Hematopoietic multipotent progenitor cell treated with erythropoietin and hydrocortisone succinate and interleukin-3 and kit ligand, for 15 days (in vitro differentiated cells): ENCODE measurements around the gene FBLN5.
"Not testable (repeated sequence)": the region's sequence is repeated elsewhere in the genome, so short reads cannot be mapped to it uniquely, and the experiment has no call there.

Experiments used
- DNase-seq: peaks from one replicate; pipeline ENCODE4 v3.0.0-alpha.2; 2015; ENCODE audit warnings: low spot score

FBLN5 gene

DNA sequence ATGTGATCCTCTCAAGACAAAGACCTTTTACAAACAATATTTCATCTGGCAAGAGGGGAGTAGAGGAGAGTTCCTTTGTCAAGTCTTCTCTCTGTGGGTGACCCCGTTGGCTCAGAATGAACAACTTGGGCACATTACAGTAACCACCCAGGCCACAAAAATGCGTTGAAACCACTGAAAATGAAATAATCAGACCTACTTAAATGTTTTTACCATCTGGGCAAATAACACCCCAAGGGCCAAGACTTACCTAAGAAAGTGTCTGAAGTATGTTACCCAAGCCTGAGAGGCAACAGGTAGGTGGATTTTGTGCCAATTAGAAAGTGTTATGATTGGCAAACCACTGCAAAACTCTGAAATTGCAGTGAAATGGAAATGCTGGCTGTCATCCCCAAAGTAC is 81.4 kb downstream of the FBLN5 start:
- DNase-seq, result no peak

DNA sequence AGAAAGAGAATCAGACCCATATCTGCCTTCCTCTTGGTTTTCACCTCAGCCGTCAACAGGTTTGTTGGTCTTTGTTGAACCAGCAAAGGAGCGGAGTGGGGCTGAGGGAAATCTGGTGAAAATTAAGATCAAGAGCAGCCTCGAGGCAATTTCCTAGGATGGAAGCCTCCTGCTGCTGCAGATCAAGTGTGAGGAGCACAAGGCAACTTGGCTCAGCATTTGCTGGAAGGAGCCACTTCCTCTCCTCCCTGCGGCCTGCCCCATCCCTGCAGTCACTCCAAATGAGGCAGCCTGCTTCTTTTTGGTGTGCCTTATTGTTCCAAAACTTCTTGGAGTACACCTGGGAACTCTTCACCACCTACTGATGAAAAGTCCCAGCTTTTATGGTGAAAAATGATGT is 85.1 kb downstream of the FBLN5 start:
- no peak for DNase-seq

DNA sequence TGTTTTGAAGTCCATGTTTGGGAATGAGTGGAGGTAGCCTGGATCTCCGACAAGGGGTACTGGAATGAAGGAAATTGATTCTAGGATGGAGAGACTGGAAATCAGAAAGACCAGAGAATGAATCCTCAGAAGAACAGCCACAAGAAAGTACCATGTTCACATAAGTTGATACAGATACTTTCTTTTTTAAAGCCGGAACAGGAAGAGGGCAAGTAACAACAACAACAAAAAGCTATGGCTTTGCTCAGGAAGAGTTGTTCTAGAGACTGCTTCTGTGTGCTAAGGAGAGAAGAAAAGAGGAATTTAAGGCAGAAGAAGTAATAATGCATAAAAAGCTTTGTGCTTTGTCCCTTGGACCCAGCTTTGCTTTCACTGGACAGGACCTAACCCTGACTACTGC is 86.4 kb downstream of the FBLN5 start:
- DNase-seq, result no peak

DNA sequence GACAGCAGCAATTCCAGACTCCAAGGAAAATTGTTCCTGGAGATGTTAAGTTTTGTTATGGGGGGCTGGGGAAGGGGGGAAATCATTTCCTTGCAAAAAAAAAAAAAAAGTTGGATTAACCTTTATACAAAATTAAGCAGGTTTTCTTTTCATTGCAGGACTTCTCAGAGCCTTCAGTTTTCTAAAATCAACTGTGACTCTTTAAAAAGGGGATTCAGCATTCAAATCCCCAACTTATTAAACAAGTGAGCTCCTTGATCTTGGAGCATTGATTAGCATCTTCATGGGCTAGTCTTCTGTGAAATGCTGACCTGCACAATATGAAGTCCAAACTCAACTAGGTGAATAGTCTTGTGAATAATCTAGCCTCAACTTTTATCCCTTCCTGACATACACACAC is 87.3 kb downstream of the FBLN5 start:
- DNase-seq, result no peak

DNA sequence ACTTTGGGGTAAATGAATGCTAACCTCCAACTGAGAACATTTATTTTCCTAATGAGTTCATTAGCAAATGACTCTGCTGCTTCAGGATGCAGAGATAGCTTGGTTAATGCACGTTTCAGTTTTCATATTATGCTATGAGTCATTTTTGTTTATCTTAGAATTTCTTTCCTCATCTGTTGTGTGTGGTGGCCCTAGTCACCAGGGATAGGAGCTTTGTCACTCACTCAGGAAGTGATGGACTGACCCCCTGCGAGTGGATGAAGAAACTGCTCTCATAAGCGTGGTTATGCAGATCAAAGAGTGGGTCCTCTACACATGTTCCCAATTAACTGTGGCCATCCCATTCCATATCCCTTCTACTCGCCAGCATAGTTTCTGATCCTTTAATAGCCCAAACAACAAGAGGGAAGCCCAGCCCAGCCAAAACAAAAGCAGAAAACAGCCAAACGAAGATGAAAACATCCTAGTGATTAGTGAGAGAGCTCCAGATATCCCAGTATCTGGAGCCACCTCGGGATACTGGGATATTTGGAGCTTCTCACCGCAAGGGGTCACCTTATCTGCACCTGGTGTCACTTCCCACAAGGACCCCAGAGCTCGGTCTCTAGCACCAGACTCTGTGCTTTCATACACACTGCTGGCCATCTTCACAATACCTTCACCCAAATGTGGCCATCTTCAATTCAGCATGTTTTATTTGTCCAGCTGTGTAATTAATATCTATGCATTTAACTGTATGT is 88.8 kb downstream of the FBLN5 start:
- no peak for DNase-seq

DNA sequence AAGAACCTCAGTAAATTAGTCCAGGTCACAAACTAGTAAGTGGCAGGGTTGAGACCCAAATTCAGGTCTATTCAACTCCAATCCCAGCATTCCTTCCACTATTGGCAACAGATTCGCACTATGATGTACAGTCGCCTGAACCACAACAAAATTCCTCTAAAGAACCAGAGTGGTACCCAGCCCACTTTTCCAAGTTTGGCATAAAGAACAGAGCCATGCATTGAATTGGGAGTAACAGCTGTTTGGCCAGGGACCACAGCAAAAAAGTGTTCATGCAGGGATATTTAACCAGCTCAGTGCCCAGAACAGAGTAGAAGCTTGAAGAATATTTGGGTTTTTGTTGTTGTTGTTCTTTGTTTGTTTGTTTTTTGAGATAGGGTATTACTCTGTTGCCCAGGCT is 89.9 kb downstream of the FBLN5 start:
- no peak for DNase-seq

DNA sequence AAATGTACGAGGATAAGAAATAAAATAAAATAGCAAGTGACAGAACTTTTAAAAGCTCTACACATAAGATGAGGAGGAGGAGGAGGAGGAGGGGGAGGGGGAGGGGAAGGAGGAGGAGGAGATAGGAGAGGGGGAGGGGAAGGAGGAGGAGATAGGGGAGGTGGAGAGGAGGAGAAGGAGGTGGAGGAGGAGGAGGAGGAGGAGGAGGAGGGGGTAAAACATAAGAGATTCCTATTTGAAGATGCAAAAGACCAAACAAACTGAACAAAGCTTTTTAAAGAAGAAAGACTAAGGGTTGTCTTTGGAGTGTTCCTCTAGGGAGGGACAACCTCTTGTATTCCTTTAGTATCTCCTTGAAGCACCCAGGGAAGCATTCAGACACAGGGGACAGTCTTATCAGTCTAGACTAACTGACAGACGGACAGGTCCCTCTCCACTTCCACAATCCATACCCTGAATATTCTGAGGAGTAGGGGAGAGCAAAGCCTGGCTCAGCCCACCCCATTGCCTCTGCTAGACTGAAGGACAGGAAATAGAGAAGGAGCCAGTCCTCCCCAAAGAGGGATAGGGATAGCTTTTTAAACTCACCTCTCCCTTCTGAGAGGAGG is 93.1 kb downstream of the FBLN5 start:
- no peak for DNase-seq

DNA sequence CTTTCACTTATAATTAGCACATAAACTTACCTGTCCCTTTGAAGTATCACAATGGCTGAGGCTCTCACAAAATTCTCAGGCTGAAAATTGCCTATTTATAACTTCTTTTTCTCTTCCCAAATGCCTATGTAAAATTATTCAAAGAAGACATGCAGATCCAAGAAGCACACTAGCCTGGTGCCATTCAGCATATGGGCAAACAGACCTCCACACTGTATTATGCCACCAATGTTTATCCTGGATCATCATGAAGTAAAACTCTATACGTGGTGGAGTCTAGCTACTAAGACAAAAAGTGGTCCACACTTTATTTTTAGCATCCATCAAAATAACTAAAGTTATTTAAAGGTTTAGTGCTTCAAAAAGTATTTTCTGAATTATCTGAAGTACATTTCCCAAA is 95.9 kb downstream of the FBLN5 start:
- no peak for DNase-seq

DNA sequence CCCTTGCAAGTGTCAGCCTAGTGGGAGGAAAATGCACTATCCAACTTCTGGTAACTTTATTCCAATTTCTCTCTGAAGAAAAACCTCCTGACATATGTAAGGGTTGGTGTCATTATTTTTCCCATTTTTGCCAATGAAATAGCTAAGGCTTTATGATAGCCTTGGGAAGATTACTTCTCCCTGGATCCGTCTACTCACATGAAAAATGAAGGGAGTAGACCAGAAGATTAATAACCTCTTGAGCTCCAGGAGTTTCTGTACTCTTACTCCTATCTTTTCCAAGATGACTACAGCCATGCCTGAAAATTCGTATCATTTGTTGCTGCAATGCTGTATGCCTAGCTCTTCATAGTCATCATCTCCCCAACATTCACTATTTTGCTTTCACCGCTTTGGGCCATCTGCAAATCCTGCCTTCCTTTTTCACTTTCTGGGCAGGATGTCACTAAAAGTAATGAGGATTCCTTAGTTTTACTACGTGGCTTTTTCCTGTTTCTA is 98.9 kb downstream of the FBLN5 start:
- DNase-seq, result no peak

DNA sequence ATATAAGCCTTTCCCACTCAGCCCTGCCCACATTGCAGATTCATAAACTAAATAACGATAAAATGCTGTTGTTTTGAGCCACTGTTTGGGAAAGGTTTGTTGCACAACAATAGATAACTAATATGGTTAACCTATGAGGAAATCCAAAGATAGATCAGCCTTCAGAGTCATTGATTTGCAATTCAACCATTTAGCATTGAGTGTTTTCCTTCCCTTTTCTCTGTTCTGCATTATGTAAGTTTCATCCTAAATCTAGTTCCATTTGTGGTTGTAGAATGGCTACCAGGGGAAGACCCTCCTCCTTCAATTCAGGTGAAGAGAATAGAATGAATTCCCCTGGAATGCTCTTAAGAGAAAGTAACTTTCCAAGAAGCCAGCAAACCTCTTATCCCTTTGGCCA is 99.8 kb downstream of the FBLN5 start:
- no peak for DNase-seq

DNA sequence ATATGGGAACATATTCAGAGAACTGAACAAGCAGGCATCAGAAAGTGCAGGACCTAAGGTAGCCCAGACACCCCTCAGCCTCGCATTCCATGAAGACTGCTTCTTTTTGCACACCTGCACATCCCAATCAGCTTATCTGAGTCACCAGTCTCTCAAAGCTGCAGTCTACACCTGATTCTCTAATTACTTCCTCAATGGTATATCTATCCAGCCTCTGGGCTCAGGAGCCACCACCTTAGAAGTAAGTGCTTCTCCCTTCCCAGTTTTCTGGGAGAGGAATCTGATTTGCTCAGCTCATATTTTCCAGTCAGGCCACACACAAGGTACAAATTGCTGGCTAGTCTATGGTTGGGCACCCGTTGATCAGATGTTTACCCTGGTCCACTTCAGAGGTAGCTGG is 101.8 kb downstream of the FBLN5 start:
- DNase-seq, result no peak

DNA sequence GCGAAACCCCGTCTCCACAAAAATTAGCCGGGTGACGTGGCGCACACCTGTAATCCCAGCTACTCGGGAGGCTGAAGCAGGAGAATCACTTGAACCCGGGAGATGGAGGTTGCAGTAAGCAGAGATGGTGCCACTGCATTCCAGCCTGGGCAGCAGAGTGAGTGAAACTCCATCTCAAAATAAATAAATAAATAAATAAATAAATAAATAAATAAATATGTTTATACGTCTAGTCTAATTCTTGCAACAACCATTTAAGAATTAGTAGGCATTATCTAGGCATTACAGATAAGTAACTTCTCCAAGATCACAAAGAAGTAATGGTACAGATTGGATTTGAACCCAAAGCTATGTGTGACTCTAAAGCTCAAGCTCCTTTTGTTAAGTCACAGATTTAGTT is 102.4 kb downstream of the FBLN5 start:
- not testable (repeated sequence) for DNase-seq

DNA sequence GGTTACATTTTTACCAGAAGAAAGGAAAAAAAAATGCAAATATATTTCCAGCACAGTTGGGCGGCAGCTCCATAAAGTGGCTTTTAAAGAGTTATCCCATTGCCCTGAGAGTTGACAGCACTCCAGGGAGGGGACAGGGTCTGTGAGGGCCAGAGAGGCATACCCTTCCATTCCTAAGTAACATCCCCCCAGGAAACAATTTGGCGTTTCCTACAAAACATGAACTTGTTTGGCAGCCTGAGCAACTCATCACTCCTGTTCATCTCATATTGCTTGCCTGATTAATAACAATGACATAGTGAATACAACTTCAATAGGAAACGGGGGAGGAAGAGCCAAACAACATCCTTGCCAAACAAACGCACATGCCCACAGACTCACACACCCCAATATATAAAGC is 103.5 kb downstream of the FBLN5 start:
- no peak for DNase-seq

DNA sequence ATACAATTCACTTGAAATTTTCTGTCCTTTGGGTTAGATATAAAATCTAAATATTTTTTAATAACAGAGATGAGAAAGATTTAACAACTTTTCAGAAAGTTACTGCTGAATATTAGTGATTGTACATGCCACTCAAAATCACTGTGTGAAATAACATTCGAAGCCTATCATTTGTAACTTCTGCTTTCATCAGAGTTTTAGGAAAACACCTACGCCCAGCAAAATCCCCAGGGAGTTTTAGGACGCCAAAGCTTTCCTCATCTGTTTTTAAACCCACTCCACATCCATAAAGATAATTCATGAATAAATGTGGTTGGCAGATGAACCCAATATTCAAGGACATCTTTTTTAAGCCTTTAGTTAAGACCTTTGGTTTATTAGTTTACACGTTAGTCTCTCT is 104.1 kb downstream of the FBLN5 start:
- DNase-seq, result no peak

DNA sequence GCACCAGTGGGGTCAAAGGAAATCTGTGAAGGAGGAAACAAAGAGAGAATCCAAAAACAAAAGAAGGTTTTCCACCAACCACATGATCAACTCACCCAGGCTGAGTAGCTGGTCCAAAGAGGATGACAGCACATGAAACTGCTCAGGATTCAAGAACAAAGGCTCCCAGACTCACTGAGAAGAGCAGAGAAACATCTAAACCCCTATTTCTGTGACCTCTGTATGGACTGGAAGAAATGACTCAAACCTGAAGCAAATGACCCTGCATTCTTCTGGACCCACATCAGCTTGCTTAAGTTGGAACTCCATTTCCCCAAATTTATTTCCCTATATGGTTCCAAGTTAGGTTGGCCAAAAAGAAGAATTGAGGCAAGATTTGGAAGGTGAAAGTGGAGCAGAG is 106.4 kb downstream of the FBLN5 start:
- no peak for DNase-seq

DNA sequence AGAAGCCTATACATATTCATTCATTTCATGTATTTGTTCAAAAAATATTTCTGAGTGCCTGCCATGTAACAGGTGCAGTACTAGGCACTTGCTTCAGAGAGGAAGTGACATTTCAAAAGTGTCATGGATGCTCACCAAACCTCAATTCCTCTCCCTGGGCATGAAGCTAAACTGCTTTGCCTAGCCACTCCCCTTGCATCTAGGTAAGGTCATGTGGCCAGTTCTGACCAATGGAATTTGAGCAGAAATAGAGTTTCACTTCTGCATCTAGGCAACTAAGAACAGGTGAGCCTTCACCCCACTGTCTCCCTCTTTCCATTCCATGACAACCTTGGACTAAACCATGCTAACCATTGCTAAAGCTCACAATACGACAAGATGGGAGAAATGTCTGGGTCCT is 107.7 kb downstream of the FBLN5 start:
- no peak for DNase-seq

DNA sequence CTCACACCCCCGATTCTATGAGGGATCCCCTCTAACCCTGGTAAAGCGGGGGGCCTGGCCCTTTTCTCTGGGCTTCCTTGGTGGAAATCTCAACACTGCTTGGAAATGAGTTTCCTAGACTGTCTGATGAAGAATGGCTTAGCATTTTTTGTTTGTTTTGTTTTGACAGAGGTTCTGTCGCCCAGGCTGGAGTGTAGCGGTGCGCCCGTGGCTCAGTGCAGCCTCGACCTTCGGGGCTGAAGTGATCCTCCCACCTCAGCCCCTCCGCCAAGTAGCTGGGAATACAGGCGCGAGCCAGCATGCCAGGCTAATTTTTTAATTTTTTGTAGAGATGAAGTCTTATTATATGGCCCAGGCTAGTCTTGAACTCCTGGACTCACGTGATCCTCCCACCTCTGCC is 110.4 kb downstream of the FBLN5 start:
- DNase-seq, result no peak

DNA sequence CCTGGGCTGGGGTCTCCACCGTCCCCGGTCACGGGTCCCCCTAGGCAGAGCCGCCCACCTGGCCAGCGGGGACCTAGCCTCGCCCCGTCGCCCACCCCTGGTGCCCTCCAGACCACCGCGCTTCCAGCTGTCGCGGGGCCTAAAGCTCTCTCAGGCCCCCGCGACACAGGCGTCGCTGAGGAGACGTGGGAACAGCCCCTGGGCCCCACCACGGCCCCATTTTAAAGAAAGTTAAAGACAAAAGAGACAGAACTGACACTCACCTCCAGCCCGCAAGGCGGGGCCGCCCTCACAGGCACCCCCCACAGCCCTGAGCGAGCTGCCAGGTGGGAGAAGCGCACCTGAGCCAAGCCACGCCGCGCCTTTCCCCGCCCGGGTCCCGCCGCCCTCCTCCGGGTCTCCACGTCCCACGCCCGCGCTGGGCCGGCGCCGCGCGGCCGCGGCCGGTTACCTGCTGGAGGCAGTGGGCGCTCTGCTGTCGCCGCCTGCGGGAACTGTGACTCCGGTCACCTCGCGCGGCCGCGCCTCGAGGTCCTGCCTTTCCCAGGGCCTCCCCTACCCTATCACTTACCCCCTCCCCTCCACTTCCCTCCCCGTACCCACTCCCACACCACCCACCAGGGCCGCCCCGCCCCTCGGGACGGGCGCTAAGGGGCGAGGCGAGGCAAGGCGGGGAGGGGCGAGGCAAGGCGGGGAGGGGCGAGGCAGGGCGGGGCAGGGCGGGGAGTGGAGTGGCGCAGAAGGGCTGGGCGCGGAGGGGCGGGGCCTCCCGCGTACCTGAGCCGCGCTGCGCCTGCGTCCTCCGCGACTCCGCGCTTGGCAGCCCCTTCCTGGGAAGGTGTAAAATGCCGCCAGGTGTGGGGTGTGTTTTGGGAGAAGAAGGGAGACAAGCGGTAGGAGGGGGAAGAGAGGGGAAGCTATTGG is 111.3 kb downstream of the FBLN5 start:
- DNase-seq, result peak; percentile 7

DNA sequence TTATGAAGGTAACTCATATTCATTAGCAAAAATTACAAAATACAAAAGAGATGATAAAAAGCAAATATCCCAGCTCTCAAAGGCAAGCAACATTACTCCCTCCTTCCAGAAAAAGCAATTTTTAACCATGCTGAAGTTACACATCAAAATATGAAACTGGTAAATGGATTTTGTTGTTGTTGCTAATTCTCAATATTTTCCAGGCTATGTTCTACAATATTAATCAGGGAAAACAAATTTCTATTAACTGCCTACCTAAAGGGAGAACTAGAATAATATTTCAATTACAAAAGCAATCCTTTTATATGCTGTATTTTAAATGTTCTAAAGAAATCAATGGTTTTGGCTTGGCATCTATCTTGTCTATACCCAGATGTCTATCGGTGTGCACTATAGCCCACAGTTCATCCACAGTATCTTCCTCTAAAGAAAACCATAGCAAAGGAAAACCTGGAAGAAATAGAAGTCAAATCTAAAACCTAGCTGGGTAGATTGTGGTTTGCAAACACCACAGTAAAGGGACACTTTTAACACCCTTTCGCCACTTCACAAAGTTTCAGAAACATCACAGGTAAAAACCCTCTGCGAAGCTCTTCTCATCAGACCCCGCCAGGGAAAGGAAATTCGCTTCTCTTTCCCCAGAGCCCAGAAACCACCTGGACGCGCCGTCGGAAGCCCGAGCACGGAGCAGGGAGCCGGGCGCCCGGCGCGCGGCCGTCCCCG is 112.1 kb downstream of the FBLN5 start:
- no peak for DNase-seq

DNA sequence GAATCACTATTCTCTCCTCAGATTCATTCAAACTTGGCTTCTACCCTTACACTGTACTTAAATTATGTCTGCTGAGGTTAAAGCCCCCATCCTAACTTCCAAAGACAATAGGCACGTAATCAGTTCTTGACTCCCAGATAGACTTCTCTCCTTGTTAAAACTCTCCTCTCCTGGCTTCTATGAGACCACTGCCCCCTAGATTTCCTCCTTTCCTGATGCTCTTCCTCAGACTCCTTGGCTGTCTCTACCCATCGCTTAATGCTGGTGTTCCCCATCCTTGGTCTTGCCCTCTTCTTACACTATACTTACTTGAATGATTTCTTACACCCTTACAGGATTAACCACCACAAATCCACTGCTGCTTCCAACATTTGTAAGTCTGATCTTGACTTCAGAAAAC is 112.9 kb downstream of the FBLN5 start:
- no peak for DNase-seq

DNA sequence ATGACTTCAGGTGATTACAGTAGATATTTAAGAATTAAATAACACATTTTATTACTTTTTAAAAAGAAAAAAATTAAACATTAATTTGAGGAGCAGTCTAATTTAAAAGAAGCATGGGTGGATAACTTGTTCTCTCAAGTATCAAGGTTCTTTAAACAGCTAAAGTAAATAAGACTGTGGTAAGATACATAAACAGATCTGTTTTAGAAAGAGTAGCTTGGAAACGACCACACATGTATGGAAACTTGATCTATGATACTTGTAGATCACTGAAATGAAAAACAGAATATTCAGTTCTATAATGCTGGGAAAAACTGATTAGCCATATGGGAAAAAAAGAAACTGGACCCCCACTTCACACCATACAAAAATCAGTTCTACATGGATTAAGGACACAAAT is 116.2 kb downstream of the FBLN5 start:
- no peak for DNase-seq

DNA sequence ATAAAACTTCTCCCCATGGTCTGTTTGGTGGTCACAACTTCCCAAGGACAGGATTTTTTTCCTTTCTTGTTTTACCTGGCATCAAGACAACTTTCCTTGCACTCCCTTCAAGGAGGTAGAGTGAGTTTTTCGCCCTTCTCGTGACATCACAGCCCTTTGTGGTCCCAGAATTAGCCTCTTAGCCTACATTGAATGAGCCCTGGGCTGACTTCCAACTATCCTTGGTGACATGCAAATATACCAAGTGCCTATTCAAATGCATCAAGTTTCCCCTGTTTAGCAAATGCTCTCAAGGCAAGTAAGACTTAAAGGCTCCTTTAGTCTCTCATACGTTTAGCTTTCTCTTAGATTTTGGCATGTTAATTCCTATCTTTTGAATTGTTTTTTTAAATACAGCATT is 116.7 kb downstream of the FBLN5 start:
- no peak for DNase-seq
